GM18526 (cell line): ENCODE data around the gene KIF4B.

Experiments
- POLR2A ChIP-seq: IDR thresholded peaks from 3 replicates; pipeline ENCODE4 v1.6.1; 2011; ENCODE audit not compliant: insufficient read length; ENCODE audit errors: extremely low read depth

The KIF4B gene

GRCh38 chr5:154997746-154998145, 15.8 kb upstream of the KIF4B start:
- TF ChIP-seq POLR2A = no peak

- no peak for TF ChIP-seq POLR2A
Observed at GRCh38 chr5:154999865-155000264, 13.7 kb upstream of the KIF4B start.

- TF ChIP-seq POLR2A = no peak
Observed at GRCh38 chr5:155001523-155001922, 12.0 kb upstream of the KIF4B start.

- no peak for TF ChIP-seq POLR2A
Observed at GRCh38 chr5:155004138-155004744, 9.3 kb upstream of the KIF4B start.

- TF ChIP-seq POLR2A = no peak
Observed at GRCh38 chr5:155008669-155009068, 4.9 kb upstream of the KIF4B start.

GRCh38 chr5:155010881-155011280, 2.7 kb upstream of the KIF4B start:
- no peak for TF ChIP-seq POLR2A

GRCh38 chr5:155015239-155015638, 1.7 kb downstream of the KIF4B start:
- TF ChIP-seq POLR2A = no peak

GRCh38 chr5:155017610-155018009, 4.1 kb downstream of the KIF4B start:
- no peak for TF ChIP-seq POLR2A

GRCh38 chr5:155019601-155020226, 6.2 kb downstream of the KIF4B start:
- TF ChIP-seq POLR2A = no peak

- TF ChIP-seq POLR2A = no peak
Observed at GRCh38 chr5:155021842-155022241, 8.3 kb downstream of the KIF4B start.

GRCh38 chr5:155023320-155023719, 9.8 kb downstream of the KIF4B start:
- no peak for TF ChIP-seq POLR2A

GRCh38 chr5:155024015-155024414, 10.5 kb downstream of the KIF4B start:
- no peak for TF ChIP-seq POLR2A

GRCh38 chr5:155025895-155026294, 12.3 kb downstream of the KIF4B start:
- TF ChIP-seq POLR2A = no peak

- TF ChIP-seq POLR2A = no peak
Observed at GRCh38 chr5:155027993-155028629, 14.6 kb downstream of the KIF4B start.

GRCh38 chr5:155029240-155029639, 15.7 kb downstream of the KIF4B start:
- TF ChIP-seq POLR2A = no peak

GRCh38 chr5:155040984-155041653, 27.6 kb downstream of the KIF4B start:
- TF ChIP-seq POLR2A = no peak
